ENCODE results near the gene RAP1GAP2.
"Not testable (repeated sequence)": the region's sequence is repeated elsewhere in the genome, so short reads cannot be mapped to it uniquely, and the experiment has no call there.

The RAP1GAP2 gene

DNA sequence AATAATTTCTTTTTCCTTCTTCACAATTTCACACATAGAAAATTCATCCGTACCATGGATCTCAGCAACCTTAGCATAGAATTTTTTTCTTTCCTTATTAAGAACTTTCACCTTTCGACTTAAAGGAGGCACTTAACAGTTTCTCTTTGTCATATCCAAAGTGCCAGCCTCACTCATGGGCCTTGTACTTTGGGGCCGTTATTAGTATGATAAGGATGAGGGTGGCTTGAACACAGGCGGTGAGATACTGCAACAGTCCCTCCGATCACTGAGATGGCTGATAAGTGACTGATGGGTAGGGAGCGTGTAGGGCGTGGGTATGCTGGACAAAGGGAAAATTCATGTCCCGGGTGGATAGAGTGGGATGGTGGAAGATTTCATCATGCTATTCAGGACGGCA, 181.9 kb downstream of the RAP1GAP2 start:
- peak in 1 of 2 experiments; percentile 1 for DNase-seq

DNA sequence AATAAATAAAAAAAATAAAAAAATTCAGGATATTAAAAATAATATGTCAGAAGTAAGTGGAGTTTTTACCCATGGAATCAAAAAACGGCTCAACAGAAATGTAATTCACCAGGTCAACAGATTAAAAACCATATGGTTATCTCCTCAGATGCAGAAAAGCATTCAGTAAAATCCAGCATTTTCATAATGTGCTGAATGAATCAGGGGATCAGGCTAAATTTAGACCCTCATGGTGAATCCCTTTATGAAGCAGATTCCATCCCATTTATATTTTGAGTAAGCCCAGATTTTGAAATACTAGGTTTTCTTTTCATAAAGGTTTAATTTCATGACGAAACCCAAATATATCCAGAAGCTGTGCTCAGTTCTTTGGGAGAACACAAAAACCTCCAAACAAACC, 182.8 kb downstream of the RAP1GAP2 start:
- no peak for DNase-seq

DNA sequence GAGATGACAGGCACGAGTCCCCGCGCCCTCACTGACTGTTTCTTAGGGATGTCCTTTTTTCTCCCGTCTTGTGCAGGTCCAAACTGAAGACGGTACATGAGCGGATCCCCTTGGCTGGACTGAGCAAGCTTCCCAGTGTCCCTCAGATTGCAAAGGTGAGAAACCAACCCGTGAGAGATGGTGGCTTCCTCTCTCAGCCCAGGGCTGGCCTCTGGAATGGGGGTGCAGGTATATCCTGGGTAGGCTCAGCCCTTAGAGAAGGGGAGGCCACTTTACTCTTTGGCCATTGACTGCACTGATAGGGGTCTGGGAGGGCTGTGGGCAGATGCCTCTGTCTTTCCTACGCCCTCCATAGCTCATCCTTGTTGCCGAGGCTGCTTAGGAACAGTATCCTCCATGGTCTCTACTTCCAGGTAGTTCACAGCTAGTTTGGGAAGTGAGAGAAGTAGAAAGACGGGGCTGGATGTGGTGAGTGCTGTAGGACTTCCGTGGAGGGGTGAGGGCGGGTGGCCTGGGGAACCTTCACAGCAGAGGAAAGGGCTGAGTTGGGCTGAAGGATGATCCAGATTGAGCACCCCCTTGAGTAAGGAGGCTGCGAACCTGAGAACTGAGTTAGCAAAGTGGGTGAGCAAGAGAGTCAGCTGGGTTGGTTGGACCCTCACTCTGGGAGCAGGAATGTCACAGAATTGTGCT, 184.1 kb downstream of the RAP1GAP2 start:
- peak in 1 of 2 experiments; percentile 0 for DNase-seq

DNA sequence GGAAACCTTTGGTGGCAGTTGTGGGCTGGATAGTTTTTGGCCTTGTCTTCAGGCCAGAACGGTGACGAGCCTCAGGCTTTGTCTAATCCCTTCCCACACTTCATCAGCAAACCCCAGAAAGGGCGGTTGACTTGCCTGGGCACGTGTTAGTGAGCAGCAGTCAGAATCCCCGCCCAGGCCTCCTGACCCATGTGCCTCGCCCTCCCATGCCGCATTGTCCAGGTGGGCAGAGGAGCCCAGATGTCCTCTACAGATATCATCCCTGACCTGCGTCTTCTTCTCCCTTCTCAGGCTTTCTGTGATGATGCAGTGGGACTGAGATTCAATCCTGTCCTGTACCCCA, 184.6 kb downstream of the RAP1GAP2 start:
- DNase-seq: peak in 1 of 2 experiments; percentile 10

DNA sequence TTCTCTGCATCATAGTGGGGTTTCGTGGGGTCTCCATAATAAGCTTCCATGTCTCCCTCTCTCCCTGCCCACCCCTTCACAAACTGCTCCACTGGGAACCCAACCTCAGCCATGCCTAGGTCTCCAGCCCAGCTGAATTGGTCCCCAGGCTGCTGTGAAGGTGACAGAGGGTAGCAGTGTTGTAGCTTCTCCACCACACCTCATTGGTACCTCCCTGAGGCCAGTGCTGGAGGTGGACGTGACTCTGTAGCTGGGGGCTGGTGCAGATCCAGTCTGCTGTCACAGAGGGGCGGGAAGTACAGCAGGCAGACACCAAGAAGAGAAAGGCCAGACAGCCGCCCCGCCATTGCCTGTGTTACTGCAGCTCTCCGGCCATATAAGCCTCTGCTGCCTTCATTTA, 185.1 kb downstream of the RAP1GAP2 start:
- no peak for DNase-seq

DNA sequence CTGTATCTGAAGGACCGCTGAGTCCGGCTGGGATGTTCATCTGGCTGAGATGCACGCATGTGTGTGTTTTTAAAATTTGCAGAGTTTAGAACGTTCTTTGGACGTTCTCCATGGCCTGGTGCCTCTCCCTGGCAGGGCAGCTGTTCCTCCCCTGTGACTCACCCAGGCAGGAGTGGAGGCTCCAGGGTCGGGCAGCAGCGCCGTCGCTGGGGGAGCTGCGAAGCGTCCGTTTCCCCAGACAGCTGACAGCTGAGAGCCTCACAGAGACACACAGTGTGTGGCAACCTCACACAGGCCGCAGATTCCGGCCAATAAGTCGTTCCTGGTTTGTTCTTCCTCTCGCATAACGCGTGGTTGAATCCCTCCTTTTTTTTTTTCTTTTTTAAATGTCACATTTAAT, 186.6 kb downstream of the RAP1GAP2 start:
- peak in 1 of 2 experiments; percentile 2 for DNase-seq

DNA sequence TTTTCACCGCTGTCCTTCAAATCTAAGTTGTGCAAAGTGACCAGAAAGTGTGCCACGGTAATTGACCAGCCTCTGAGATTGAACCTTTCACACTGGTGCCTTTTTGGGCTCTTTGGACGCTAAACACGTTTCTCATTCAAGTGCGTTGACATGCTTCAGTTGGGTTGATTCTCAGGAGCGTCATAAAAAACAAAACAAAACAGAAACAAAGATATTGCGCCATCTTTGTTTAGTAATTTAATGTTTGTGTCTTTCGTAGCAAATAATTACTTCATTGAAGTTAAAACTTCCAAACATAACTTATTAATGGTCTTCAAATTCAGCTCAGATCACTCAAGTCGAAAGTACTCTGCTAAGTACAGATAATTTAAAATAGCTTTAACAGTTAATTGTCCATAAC, 187.0 kb downstream of the RAP1GAP2 start:
- no peak for DNase-seq

DNA sequence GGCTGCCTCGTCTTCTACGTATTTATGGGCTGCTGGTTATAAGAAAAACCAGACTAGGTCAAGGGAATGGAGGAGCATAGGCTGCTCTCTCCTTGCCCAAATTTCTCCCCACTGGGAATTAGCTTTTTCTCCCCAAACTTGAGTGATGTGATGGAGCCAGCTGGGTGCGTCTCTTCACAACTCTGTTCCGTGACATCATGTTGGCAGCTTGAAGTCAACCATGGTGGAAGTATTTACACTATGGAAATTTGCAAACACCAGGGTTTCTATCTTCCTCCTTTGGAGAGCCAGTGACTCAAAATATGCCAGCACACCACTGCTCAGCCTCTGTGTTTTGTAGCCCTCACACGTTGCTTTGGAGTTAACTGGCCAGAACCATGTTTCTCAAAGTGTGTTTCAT, 189.1 kb downstream of the RAP1GAP2 start:
- DNase-seq: peak in 1 of 2 experiments; percentile 8

DNA sequence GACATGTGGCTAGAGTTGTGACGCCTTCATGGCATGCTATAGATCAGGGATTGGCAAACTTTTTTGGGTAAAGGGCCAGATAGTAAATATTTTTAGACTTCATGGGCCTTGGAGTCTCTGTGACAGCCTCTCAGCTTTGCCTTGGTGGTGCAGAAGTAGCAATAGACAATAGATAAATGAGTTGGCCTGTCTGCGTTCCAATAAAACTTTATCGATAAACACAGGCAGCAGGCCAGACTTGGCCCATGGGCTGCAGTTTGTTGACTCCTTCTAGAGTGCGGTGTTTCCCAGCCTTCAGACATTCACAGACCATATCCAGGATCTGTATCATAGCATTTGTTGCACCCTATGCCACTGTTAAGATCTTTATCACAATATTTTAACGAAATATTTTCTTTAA, 190.7 kb downstream of the RAP1GAP2 start:
- no peak for DNase-seq

DNA sequence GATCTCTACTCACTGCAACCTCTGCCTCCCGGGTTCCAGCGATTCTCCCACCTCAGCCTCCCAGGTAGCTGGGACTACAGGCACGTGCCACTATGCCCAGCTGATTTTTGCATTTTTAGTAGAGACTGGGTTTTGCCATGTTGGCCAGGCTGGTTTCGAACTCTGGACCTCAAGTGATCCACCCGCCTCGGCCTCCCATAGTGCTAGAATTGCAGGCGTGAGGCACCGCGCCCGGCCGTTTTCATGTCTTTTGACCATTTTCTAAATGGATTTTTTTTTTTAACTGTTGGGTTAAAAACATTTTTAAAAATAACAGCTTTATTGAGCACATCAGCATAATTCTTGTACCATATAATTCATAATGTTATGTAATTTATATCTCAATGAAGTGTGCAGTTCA, 193.2 kb downstream of the RAP1GAP2 start:
- DNase-seq: not testable (repeated sequence)

DNA sequence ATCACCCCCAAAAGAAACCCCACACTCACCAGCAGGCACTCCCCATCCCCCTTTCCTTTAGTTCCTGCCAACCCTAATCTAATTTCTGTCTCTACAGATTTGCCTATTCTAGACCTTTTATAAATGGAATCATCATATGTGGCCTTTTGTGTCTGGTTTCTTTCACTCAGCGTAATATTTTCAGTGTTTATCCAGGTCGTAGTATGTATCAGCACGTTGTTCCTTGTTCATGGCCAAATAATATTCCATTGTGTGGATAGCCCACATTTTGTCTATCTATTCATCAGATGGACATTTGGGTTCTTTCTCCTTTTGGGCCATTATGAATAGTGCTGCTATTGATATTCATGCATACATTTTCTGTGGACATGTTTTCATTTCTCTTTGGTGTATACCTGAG, 193.6 kb downstream of the RAP1GAP2 start:
- DNase-seq: no peak

DNA sequence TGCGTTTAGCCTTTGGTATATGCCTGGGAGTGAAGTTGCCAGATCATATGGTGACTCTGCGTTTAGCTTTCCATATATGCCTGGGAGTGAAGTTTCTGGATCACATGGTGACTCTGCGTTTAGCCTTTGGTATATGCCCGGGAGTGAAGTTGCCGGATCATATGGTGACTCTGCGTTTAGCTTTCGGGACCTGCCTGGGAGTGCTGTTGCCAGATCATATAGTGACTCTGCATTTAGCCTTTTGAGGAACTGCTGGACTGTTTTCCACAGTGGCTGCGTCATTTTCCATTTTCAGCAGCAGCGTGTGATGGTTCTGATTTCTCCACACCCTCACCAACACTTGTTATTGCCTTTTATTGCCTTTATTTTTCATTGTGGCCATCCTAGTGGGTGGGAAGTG, 194.2 kb downstream of the RAP1GAP2 start:
- no peak for DNase-seq

DNA sequence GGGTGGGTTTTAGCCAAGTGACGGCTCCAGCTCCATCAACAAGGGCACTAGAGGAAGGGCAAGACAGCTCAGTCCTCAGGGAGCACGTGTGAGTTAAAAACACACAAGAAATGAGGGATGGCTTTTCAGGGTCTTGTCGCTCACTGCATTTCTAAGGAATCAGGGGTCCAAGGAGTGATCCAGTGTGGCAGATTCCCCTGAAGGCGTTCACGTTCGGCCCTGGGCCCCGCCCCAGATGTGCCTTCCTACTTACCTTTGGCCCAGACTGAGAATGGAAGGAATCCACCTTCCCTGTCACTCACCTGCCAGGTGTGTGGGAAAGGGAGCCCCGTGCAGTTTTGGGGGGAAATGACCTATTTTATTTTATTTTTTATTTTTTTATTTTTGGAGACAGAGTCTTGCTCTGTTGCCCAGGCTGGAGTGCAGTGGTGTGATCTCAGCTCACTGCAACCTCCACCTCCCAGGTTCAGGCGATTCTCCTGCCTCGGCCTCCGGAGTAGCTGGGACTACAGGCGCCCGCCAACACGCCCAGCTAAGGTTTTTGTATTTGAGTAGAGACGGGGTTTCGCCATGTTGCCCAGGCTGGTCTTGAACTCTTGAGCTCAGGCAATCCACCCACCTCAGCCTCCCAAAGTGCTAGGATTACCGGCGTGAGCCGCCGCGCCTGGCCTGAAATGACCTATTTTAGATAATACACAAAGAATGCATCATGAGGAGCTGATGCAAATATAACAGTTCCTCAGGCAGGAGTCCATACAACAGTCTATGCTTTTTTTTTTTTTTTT, 195.3 kb downstream of the RAP1GAP2 start:
- DNase-seq: not testable (repeated sequence)

DNA sequence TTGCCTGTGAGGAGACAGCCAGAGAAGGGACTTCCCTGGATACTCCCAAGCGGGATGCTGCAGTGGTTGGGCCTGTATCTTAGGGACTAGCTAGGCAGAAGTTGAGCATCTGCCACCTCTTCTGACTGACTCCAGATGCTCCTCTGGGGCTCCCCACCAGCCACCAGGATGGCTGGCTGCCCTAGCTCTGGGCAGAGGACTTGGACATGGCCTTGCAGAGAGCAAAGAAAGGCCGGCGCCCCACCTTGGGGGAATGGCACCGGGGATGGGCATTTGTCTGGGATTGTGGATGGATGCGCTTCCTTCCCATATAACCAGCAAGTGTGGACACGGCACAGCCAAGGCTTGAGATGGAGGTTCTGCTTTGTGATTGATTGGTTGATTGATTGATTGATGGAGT, 198.2 kb downstream of the RAP1GAP2 start:
- DNase-seq: no peak

DNA sequence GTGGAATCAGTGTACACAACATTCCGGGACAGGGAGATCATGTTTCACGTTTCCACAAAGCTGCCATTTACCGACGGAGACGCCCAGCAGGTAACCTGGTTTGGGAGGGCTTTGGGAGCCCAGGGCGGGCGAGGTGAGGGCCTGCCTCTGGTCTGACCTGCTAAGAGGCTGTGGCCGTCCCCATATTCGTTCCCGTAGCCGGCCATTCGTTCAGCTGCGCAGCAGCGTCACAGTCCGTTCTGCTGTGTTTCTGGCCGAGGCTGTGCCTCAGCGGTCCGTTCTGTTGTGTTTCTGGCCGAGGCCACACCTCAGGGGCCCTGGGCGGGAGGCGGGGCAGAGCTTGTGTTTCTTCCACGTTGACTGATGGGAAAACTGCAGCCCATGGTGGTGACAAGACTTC, 199.1 kb downstream of the RAP1GAP2 start:
- no peak for DNase-seq

DNA sequence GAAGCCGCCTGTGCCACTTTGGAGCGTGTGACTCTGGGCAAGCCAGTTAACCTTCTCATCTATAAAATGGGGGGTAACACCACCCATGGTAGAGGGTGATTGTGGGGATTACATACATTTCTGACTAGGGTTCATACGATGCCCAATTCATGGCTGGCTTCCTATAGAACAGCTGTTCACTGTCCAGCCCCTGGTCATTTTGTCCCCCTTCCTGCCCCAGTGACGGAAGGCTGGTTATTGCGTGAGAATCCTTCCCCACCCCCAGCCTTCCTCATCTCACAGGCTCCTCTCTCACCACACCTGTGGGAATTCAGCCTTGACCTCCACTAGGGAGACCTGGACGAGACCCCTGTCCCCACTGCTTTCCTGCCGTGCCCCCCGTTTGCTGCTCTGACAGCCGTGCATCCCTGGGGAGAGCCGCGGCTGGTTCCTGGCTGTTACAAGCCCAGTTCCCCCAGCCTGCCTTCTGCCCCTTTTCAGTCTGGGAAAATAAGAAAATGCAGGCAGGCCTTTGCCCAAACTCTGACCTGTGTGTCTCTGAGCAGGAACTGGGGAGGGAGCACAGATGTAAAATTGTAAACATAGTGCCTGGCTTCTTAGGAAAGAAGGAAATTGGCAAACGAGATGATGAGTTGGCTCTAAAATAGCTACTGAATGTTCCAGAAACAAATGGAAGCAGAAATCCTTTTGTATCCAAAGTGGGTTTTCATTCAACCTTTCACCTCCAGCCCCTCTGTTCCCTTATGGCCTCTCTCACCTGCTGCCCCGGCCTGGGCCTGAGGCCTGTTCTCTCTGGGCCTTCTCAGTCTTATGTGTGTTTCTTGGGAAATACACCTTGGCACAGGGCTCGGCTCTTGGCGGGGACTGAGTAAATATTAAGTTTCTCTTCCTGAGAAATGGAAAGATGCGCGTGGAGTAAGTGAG, 199.9 kb downstream of the RAP1GAP2 start:
- no peak for DNase-seq

DNA sequence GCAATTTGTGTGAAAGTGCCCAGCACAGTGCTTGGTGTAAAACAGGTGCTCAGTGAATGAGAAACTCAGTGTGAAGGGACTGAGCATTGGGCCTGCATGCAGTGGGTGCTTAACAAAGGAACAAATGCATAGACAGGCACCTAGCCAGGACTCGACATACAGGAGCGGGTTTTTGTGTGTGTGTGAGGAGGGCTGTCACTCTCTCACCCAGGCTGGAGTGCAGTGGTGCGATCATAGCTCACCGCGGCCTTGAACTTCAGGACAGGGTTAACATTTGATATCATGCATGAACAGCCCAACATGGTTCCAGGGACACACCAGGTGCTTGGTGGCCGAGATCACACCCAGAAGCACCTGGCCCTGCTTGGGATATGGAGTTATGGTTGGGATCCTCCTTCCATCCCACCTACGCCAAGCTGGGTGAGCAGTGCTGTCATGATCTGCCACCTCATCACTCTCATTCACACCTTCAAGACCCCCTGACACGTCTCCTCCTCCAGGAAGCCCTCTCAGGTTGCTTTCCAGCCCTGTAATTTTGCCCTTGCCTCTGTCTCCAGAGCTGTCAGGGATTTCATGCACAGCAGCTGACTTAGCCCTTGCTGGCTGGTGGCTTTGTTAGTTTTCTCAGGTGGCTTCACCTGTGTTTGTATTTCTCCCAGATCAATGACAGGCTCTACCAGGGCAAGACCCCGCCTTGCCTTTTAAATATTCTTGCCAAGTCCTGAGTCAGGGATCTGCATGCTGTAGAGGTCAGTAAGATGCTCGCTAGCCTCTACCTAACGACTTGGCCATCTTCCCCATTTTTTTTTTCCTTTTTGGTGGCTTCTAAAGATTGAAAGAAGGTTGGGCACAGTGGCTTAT, 200.8 kb downstream of the RAP1GAP2 start:
- no peak for DNase-seq

DNA sequence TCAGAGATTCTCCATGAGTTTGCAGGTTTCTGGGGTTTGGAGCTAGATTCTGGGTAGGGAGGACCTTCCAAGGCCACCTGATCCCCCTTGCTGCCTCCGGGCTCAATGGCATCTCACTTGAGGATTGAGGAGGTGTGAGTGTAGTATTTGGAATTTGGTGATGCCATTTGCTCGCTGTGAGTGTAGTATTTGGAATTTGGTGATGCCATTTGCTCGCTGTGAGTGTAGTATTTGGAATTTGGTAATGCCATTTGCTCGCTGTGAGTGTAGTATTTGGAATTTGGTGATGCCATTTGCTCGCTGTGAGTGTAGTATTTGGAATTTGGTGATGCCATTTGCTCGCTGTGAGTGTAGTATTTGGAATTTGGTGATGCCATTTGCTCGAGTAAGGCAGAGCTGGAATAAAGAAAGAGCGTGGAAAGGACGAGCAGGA, 202.2 kb downstream of the RAP1GAP2 start:
- not testable (repeated sequence) for DNase-seq

DNA sequence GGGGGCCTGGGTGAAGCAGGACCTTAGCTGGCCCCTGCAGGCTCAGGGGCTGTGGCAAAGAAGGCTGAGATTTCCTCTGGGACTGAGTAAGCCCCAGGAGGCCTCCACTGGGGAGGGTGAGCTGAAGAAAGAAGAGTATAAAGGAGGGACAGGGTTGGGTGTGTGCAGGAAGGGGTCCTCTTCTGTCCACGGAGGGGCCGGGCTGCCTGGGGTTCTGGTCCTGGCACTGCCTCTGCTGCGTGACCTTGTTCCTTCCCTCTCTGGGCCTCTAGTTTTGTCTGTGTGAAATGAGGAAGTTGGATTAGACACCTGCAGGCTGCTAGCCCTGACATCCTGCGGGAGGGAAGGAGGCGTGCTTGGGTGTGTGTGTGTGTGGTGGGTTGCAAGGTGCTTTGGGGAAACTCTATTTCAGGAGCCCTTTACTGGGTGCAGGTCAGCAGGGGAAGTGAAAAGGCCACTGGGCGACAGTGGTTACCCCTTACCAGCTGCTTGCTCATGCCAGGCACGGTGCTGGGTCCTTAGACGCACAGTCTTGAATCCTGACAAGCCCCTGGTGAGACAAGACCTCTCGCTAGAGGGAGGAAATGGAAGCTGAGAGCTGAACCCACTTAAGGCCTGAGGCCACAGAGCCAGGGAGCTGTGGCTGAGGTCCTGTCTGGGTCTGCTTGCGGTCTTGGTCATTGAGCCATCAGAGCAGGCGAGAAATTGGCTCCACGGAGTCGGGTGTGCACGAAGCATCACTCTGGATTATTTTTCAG, 206.5 kb downstream of the RAP1GAP2 start:
- no peak for DNase-seq

DNA sequence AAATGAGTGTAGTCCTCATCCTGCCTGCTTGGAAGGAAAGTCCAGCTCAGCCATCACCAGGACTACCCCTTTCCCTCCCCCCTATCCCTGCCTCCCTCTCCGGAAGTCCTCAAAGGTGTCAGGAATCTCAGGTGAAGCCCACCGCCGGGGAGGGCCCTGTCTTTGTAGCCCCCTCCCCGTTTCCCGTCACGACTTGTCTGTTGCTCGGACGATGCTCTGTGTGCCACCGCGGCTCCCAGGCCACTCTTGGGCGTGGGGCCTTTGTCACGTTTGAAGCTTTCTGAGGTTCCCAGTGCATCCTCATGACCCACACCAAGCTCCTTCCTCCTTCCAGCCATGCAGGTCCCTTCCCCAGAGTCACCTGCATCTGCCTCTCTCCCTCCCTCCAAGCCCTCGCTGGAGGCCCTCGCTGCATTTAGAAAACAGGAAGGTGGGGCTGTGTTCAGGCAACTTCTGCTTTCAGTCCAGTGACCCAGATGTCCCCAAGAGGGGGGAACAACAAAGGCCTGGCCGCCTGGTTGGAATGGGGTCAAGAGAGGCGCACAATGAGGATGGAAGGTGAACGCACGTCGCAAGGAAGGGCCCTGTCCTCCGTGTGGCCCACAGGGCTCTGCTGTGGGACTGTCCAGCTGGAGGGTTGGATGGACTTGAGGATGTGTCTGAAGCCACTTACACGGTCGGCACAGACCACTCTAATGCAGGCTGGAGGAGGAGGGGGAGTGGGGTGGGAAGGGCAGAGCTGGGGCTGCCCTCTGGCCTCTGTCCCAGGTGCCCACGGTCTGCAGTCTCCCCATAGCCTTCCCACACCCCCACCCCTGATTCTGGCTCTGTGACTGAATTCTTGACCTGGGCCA, 207.3 kb downstream of the RAP1GAP2 start:
- DNase-seq: no peak

All from activated T-cell treated with anti-CD3 and anti-CD28 coated beads, Interleukin-2, amount 50 U/mL, for 48 hours (primary cell).